HG02759 (cell line): ENCODE measurements around the gene ARHGAP25.

Experiments used
- ATAC-seq: cut with Tn5 transposase; IDR thresholded peaks from one replicate; pipeline ENCODE4 v1.9.1; 2021; ENCODE audit warnings: mild to moderate bottlenecking, moderate library complexity; ENCODE audit not compliant: unreplicated experiment

The ARHGAP25 gene

DNA sequence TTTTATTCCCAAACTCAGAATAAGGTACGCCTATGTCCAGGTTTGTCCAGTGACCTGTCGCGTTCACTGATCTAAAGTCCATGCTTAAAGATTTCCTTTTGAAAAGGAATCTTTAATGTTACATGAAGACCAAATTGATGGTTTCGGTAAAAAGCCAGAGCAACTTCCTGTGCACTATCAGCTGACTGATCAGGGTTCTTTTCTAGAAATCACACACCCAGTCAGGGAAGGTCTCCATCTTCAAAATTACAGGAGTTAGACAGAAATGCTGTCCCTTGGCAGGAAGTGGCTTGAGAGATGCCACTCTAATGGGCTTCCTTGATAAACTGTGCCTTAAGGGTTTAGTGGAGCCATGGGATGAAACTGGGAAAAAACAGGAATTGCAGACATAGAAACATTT lies 14.7 kb upstream of the ARHGAP25 start:
- no peak for ATAC-seq

DNA sequence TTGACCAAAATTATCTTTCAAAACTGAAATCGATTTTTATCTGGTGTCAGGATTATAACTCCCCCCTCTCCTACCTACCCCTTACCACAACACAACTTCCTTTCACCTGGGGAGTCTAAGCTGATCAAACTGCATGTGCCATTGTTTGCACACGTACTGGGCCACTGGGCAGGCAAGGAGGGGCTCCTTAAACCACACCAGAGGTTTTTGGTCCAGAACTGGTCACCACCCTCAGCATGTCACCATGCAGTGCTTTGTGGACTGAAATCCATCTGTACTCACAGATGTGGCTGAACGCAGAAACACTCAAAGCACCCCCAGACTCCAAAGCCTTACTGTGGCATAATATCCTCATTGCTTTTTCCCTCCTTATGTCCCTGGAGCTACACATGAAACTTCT lies 13.9 kb upstream of the ARHGAP25 start:
- no peak for ATAC-seq

DNA sequence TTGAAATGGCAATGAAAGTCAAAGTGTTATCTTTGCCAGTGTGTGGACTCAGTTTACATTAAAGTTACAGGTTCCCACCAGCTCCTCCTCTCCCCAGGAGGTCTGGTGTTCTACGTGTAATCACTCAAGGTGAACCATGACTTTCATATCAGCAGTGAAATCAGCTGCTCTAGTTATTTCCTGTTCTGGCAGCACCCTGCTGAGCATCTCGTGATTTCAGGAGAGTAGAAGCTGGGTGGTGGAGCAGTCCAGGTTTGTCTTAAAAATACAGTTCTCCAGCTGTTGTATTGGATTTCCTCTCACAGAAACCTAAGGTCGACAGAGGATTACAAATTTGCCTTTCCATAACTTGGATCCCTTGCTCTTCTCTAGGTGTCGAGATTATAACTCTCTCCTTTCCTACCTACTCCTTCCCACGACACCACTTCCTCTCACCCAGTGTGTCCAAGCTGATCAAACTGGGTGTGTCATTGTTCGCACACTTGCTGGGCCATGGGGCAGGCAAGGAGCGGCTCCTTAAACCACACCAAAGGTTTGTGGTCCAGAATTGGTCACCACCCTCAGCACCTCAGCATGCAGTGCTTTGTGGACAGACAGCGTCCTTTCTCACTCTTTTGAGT lies 13.0 kb upstream of the ARHGAP25 start:
- ATAC-seq: peak; percentile 71

DNA sequence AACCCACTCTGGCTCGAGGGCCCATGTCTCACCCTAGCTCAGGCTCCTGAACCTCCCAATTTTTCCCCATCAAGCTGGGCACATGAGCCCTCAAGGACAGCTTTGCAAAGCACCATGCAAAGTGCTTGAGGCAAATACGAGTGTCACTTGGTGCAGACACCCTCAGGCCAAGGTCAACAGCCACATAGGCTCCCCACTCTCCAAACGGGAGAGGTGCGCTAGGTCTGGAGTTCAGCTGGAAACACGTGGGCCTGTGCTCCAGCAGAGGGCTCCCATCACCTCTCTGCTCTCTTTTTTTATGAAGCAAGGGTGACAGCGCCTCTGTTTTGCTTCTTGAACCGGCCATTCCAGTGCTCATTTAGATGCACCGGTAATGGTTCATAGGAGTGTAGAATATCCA lies 11.9 kb upstream of the ARHGAP25 start:
- no peak for ATAC-seq

DNA sequence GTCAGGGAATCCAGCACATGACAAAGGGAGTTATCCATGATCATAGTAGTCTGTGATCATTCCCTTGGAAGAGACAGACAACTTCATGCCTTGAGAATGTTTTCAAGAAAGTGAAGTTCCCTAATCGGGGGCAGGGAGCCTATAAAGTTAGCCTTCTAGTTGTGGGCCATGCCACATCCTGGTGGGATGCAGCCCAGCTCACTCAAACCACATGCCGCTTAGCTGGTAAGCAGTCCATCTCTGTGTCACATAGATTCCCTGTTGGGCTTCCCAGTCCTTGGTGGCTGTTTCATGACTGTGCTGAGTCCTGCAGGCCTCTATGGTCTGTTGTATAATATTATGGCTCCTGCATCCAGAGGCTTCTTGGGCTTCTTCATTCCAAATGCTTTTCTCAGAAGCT lies 11.4 kb upstream of the ARHGAP25 start:
- no peak for ATAC-seq

DNA sequence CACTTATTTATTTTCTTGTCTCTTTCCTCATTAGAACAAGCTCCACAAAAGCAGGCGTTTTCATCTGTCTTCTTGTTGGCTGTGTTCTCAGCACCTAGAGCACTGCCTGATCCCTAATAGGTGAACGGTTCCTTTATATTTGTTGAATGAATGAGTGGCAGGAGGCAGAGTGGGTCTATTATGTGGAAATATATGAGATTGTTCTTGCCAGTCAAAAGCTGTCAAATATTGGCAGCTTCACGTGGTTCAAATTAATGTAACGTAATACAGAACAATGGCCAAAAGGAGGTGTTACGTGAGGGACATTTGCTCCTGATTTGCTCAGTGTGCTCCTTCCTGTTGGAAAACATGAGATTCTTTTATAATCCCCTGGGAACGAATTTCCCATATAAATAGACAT lies 8.5 kb upstream of the ARHGAP25 start:
- ATAC-seq: no peak

DNA sequence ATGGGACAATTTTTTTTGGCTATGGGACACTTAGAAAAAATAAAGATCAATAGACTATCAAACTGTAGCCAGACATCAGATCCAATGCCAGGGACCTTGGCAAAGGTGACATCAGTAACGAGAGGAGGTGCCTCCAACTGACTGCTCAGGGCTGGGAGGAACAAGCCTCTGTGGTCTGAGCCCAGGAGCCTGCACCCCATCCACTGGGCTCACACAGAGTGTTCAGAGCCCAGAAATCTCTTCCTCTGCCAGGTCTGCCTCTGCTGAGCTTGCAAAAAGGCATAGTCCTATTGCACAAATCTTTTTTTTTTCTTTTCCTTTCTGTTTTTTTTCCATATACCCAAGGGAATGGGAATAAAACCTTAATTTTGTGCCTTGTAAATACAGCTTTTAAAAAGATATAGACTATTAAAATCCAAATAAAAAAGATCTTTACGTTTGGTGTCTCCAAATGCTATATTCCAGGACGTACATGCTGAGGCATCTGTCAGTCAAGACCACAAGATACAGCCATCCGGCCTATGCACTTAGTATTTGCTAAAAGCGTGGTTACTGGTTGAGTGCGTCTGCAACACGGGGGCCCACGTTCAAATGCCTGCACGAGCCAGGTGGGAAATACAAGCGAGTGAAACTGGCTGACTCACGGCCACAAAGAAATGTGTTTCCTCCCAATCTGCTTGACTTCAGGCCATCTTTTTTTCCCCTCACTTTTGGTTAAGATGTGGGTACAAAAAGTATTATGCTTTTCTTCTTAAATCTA lies 7.8 kb upstream of the ARHGAP25 start:
- ATAC-seq: peak; percentile 99

DNA sequence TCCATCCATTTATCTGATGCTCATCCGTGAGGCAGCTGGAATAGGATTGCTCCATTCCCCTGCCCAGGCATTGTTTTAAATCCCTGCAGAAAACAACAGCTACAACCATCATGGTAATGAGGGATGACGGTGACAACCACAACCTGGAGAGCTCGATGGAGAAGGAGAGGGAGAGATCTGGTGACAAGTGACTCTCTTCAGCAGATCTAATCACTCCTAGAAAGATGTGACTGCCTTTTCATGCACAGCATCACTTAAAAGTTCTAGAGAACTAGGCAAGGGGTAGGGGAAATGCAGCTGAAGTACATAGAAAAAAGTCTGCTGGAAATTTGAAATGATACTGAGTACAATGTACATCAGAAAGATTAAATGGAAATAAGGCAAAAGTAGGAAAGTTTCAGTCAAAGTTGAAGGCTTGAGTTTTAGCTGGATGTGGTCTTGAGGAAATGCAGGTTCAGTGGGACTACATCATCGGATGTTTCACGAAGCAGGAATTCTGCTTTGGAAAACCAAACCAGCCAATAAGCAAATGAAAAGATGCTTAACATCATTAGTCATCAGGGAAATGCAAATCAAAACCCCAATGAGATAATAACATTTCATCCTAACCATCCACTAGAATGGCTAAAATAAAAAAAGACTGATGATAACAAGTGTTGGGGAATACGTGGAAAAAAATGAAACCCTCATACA lies 6.8 kb upstream of the ARHGAP25 start:
- no peak for ATAC-seq

DNA sequence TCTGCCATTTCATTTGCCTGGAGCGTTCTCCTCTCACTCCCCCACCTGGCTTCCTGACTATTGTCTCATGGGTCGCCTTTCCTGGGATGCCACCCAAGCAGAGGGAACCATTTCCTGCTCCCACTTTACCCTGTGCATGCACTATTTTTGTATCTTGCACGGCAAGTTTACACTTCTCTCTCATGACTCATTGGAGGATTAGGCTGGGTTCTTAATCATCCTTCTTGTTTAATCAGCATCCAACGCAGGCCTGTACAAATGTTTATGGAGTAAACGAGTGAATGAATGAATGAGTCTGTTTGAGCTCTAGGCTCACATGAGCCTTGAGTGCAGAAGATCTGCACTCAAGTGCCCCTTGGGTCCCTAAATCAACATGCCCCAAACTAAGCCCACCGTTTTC lies 3.8 kb upstream of the ARHGAP25 start:
- ATAC-seq: no peak

DNA sequence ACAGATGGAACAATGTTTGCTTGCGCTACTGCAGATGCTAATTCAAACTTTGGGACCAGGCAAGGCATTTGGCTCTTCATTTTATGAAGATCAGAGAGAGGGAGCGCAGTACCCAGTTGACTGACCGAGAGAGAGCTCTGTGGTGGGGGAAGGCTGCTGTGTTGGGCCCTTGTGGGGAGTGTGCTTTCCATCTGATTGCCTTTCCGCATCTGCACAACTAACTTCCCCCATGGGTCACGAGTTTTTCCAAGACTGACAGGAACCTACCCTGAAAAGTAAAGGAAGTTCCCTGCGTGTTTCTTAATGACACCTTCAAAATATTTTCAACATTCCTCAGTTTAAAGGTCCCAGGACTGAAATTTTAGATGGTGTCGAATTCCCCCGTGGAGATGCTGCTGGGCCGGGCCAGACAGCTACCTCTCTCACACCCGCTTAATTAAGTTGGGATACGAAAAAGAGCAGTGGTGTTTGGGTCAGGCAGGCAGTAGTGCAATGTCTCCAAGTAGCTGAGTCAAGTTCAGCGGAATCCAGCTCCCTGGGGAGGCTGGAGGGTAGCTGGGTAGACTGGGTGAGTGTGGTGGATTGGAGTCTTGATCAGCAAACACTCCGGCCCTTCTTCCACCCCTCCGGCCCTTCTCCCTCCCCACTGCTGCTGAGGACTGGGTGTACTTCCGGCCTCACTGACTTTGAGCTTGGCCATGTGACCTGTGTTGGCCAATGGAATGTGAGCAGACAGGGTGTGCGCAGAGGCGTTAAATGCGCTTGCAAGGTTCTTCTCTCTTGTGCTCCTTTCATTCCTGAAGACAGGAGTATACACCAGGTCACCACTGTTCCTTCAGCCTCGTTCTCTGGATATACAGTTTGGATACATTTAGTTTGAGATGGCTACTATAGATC lies 2.3 kb upstream of the ARHGAP25 start:
- ATAC-seq: no peak

DNA sequence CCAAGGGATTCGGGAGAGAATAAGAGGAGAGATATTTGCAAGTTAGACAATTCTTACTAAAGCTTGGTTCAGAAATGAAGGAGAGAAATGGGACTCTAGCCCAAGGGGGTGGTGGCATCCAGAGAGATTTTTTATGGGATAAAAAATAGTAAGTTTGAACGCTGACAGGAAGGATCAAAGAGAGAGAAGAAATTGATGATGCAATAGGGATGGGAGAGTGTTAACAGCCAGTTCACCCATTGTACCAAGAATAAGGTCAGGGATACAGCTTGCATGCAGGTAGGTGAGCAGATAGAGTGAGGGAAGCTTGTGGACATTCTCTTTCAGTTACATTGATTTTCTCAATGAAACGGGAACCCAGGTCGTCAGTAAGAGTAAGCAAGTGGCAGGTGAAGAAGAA lies 1.2 kb upstream of the ARHGAP25 start:
- no peak for ATAC-seq

DNA sequence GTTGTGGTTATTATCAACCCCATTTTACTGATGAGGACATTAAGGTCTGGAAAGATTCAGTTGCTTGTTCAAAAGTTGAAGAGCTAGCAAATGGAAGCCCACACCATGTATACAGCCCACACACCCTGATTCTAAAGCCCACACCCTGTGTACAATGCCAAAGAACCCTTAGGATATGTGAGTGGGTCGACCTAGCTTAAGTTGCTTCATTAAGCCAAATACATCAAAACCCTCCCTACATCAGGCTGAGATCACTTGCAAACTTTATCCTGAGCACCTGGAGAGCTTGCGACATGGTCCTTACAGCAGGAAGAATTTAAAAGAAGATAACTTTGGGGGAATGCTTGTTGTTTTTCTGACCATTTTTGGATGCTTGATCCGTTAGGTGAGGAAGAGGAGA lies 435 bp upstream of the ARHGAP25 start:
- no peak for ATAC-seq

DNA sequence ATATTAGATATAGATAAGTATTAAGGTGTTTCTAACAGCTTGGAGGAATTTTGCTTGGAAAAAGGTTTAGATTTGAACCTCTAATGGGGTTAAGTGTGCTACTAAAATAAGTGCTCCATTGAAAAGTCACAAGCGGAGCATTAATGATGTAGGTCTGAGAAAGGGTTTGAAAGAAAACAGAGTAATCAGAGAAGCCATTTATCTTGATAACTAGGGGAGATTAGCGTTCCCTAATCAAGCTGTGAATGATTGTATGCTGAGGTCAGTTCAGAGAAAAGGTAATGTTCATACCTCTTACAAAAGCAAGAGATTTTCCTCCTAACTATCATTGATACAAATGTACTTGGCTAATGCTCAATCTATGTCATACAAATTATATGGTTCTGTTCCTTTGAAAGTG lies 1.5 kb downstream of the ARHGAP25 start:
- no peak for ATAC-seq

DNA sequence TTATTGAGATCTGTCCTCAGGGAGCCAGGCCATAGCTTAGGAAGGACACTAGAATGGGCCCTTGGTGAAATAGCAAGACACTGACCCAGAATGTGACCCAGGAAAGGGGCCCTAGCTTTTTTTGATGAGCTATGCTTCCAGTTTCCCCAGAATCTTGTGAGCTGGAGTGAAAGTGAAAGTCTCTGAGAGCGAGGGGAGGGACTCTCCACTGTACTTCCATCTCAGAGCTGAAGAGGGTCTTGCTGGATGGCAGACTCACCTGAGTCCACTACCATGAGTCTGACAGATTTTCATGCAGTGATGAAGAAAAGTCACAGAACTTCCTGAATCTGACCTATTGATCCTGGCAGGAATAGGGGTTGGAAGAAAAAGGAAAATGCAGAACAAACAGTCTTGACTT lies 3.1 kb downstream of the ARHGAP25 start:
- ATAC-seq: peak; percentile 47

DNA sequence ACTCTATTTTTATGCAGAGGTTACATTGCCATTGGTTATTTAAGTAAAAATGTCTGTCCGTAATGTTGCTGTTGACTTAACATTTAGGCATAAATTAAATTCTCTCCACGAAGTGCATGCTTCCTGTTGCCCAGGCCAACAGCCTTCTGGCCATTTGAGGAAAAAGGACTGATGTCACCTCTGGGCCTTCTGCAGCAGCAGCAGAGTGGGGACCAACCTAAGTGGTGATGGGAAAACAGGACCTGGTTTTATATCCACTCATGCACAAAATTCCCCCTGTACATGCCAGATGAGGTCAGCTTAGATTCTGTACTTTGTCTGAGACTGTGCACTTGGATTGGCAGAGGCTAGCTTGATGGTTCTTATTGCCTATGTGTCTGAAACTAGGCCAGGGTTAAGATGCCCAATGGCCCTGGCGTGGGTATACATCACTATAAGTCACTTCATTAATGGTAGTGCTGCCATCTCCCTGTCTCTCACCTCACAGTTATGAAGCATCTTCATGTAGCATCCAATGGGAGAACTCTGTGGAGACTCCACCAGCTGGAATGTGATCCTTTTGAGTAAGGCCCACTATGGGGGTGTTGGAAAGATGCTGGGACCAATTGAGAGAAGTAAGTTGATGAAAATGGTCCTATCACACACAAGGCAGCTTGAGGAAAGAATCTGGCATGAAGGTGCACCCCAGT lies 4.4 kb downstream of the ARHGAP25 start:
- no peak for ATAC-seq

DNA sequence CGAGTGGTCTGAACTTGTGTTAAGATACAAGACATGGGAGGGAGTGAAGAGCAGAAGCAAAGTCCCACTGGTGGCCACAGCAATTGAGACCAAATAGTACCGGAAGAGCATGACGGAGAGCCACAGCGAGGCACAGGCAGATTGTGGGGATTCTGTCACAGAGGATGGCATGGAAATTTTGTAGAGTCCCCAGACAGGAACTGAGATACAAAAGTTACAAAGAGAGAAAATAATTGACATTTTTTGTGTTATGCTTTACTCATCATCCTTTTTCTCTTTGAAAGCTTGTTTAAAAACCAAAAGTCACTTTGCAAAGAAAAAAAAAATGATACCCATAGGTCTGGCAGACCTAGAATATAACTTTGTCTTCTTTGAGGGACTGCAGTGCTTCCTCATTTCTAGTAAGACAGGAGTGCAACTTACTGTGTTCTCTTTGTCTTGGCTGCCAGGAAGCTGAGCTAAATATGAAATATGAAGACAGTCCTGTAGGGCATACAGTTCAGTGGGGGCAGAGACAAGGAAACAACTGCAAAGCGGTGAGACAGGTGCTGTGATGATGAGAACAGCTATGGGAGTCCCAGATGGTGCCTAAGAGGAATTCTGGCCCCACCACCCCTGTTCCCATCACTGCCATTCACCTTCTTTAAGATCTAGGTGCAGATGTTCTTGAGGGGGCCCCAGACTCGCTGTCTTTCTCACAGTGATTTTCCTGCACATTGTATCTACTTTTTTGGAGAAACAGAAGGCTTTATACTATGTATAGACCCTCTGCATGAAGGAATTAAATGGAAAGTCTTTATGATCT lies 5.2 kb downstream of the ARHGAP25 start:
- no peak for ATAC-seq

DNA sequence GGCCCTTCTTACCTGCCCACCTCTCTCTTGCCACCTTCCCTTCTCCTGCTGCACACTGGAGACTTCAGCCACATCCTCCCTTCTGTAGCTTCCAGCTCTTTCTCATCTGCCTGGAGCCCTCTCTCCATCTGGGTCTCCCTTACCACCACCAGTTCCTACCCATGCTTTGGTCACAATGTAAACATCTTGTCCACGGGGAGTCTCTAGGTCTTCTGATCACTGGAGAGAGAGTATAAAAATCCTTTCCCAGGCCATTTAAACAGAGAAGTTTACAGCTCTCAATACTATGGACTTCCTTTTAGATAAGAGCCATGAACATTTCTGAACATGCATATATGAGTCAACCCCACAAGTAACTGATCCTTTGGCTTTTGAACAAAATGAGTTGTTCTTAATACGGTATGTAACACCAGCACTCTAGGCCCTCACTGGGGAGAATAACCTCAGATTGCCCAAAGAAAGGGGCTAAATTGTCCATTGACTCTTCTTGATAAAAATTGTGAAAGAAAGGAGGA lies 5.8 kb downstream of the ARHGAP25 start:
- ATAC-seq: no peak

DNA sequence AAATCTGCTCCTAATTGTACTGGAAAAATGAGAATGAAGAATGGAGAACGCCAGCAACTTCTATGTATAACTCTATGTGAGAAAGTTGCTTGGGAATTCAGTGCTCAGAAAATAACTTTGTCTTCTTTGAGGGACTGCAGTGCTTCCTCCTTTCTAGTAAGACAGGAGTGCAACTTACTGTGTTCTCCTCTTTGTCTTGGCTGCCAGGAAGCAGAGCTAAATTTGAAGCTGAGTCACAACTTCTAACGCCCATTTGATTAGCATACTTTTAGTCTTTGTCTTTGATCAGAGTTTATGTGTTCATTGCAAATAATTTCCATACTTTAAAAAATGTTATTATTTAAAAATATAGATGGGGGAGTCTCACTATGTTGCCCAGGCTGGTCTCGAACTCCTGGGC lies 6.6 kb downstream of the ARHGAP25 start:
- ATAC-seq: no peak

DNA sequence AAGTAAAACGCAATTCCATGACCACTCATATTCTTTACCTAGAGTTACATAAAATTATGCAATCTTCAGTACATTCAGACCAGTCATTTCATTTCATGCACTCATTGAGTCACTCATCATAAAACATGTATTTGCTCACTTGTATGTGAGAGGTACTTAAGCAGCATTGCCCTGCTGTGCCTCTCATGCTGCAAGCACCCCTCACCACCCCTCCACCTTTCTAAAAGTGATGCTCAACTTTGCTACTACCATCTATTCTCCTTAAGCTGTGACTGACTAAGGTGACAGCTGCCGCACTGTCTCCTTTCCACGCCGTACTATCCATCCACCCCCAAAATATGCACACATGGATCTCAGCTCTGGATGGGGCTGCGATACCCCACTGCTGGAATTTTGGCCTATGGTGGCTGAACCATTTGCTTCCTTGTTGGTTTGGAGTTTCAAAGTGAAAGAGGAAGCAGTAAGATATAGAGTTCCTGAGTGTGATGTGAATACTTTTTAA lies 7.2 kb downstream of the ARHGAP25 start:
- no peak for ATAC-seq
